Measurements from ENCODE around the gene C6orf136.

The C6orf136 gene, protein sequence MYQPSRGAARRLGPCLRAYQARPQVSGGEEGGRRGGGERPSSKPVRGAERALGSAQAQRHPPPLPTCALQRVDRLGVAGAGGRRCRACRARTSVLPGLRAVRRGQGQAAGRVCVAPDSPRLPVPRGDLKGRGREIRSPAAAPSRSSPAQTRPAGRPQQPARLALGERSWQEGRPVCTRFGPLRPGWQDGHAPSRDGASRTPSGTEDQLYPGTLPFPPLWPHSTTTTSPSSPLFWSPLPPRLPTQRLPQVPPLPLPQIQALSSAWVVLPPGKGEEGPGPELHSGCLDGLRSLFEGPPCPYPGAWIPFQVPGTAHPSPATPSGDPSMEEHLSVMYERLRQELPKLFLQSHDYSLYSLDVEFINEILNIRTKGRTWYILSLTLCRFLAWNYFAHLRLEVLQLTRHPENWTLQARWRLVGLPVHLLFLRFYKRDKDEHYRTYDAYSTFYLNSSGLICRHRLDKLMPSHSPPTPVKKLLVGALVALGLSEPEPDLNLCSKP

DNA sequence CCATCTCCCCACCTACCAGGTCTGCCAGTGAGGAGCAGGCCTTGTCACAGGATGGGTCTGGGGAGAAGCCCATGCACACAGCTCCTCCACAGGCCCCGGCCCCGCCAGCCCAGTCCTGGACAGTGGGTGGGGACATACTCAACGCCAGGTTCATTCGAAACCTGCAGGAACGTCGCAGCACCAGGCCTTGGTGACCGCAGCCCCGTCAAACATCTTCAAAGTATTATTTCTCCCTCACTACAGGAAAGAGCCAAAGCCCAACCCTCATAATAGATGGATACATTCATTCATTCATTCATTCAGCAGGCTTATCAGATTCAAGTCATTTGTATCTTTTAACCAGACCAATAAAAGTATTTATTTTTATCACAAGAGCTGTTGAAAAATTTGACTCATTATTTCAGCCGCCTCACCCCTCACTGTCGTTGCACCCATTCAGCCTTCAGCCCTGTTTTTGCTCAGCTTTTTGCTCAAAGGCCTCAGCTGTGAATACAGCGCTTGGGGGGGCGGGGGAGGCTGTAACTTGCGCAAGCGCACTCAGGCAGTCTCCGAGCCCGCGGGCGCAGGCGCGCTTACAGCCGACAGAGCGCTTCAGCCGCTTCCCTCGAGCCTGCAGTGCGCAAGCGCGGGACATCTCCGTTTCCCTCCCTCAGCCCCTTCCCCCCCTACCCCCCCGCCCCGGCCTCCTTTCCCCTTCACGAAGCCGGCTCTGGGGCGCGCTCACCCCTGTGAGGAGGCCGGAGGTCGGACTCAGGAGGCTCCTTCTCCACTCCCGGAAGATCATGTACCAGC, at the start of gene C6orf136:
Gene C6orf136 (plus strand): TSS at position 684 of the 792 bp plus-strand sequence. CDS start 99 bp downstream, at position 783.
- DNase-seq = peak; percentile 93

DNA sequence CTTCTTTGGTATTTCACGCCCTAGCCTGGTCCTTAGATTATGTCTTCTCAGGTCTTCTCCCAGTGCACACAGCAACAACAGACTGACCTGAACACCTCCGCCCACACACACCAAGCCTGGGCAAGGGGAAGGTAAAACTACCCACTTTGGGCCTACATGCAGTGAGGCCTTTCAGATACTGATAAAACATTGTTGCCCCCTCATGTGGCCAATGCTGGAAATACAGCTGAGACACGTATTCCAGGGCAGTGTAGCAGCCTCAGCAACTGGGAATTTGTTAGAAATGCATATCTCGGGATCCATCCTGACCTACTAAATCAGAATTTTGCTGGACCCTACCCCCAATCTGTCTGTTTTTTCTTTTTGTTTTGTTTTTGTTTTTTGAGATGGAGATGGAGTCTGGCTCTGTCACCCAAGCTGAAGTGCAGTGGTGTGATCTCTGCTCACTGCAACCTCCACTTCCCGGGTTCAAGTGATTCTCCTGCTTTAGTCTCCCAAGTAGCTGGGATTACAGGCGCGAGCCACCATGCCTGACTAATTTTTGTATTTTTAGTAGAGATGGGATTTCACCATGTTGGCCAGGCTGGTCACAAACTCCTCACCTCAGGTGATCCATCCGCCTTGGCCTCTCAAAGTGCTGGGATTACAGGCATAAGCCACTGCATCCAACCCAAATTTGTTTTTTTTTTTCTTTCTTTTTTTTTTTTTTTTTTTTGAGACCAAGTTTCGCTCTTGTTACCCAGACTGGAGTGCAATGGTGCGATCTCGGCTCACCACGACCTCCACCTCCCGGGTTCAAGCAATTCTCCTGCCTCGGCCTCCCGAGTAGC, 49.4 kb upstream of the C6orf136 start:
- DNase-seq = peak; percentile 85

DNA sequence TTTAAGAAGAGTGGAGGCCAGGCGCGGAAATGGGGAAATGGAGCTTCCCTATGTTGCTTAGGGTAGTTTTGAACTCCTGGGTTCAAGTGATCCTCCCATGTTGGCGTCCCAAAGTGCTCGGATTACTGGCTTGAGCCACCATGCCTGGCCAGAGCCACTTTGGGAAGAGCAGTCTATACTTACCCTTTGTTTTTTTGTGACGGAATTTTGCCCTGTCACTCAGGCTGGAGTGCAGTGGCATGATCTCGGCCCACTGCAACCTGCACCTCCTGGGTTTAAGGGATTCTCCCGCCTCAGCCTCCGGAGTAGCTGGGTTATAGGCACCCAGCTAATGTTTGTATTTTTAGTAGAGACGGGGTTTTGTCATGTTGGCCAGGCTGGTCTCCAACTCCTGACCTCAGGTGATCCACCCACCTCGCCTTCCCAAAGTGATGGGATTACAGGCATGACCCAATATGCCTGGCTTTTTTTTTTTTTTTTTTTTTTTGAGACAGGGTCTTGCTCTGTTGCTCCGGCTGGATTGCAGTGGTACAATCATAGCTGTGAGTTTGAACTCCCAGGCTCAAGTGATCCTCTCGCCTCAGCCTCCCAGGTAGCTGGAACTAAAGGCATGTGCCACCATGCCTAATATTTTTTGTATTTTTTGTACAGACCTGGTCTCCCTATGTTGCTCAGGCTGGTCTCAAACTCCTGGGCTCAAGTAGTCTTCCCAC, 47.9 kb upstream of the C6orf136 start:
- no peak for DNase-seq

DNA sequence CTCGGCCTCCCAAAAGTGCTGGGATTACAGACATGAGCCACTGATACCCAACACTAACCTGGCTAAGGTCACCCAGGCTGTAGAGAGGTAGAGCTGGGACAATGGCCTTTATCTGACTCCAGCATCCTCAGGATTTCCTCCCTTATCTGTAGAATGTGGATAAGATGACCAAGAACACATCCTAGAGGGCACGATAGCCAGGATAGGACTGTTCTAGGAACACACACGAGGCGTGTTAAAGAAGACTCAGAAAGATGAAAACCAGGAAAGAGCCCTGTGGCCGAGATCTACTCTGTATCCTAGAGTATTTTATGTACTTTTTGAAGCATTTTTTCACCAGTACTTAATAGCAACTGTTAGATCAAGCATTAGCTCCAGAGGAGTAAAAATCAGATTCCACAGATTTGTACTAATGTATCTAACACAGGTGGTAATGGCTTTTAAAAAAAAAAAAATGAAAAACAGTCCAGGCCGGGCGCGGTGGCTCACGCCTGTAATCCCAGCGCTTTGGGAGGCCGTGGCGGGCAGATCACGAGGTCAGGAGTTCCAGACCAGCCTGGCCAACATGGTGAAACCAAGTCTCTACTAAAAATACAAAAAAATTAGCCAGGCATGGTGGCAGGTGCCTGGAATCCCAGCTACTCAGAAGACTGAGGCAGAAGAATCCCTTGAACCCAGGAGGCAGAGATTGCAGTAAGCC, 47.2 kb upstream of the C6orf136 start:
- DNase-seq = no peak

DNA sequence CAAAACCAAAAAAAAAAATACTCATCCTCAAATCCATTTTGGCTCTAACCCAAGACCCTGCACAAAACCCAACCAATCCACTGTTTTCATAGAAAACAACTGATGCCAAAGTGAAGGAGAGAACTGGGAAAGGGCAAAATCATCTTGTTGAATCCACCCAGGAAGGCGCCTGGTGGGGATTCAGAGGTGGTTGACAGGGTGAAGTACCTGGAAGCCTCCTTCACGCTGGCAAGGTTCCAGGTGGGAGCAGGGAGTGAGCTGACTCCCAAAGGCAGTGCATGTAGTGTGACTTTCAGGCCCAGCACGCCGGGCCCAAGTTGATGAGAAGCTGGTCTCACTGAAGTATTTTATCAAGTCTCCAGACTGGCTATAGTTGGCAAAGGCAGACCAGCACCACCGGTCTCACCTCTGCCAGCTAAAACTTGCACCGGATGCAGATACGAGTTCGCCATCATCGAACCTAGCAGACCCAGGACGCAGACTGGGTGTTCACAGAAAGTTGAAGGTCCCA, 46.4 kb upstream of the C6orf136 start:
- DNase-seq = no peak

DNA sequence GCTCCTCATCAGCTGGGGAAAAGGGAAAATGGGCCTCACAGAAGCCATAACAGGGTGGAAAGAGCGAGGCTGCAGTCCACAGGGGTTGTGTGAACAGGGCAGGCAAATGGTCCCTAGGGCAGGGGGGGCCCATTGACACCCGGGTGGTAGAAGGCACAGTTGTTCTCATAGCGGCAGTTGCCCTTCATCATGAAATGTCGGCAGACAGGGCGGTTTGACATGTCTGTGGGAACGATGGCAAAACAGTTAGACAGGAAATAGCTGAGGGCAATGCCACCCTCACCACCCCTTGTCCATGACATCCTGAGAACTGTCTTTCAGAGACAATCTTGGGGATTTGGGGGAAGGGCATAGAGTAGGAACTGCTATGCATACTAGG, 45.5 kb upstream of the C6orf136 start:
- DNase-seq = no peak

DNA sequence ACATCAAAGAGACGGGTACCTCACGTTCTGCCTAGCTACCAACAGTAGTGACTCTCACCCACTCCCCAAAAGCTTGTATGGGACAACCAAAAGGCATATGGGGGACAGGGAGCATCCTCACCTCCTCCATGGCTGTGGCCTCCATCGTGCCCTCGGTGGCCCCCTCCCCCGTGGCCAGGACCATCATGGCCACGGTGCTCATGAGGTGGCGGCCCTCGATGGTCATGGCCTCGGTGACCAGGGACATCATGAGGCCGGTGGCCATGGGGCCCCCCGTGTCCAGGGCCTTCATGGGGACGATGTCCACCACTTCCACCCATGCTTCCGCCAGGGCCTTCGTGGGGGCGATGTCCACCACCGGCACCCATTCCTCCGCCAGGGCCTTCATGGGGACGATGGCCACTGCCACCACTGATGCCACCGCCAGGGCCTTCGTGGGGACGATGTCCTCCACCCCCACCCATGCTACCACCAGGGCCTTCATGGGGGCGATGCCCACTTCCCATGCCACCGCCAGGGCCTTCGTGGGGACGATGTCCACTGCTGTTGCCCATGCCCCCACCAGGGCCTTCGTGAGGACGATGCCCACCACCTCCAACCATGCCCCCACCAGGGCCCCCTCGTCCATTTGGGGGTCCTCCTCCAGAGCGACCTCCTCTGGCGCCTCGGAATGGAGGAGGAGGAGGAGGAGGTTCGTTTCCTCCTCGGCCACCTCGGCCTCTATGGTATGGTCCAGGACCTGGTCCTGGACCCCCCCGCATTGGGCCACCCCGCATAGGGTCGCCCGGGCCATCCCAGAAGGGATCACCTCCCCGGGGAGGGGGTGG, 44.9 kb upstream of the C6orf136 start:
- DNase-seq = no peak

DNA sequence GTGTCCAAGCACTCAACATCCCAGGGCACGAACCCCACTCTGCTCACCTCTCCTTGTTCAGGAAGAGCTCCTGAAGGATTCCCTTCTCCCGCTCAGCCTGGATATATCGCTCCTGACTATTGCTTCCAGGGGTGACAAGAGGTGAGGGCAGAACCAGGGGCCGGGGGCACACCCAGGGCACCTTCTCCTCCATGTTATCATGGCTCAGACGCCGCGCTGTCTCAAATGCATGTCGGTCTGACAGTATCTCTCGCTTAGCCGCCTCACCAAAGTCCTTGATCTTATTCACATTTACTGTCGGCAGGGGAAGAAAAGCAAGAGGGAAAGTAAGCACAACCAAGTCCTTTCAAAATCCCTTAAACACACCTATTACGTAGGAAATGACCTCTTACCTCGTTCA, 43.0 kb upstream of the C6orf136 start:
- no peak for DNase-seq

DNA sequence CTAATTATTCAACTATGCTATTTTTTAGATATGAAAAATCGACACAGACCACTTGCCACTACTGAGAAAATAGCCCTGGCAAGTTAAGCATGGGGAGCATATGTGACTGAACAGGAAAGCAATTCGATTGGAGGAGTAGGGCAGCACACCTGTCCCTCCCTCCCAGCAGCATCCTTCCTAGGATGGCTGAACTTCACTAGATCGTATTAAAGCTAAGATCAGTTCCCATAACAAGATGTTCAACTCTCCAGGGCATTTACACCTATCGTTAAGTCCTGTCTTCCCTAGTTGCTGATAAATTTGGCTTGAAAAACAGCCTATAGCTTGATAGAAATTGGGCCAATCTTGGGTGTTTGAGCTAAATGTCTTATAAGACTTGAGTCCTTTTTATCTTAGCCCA, 36.9 kb upstream of the C6orf136 start:
- DNase-seq = no peak

DNA sequence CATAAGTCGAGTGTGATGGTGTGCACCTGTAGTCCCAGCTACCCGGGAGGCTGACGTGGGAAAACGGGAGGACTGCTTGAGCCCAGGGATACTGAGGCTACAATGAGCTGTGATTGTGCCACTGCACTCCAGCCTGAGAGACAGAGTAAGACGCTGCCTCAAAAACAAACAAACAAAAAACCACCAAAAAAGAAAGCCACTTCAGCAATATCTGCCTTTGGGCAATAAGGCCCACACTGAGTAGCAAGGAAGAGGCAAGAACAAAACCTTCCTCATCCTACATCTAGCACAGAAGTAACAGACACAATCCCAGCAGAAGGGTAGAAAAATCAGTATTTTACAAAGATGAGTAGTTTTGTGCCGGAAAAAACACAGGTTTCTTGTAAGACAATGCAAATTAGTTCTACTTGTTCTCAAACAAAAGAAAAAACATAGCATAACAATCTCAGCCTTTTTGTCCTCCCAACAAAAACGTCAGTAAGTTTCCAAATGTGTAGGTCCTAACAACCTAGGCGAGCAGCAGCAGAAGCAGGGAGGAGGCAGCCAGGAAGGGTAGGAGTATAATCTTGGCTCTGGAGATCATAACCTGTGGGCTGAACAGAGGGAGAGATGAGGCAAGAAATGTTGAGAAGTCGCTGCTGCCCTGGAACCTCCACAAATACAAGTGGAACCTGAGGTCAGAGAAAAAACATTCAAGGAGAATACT, 35.6 kb upstream of the C6orf136 start:
- no peak for DNase-seq

DNA sequence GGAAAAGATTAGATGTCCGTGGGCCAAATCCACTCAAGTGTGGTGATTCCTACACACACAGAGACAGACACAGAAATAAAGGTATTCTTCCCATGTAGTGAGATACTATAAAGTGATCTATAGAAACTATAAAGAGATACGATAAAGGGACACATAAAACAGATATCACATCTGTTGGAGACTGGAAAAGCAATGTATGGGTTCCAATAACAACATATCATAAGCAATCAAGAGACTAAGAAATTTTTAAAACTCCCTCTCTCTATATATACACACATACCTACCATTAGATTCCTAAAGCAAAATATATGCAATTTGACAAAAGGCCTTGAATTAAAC, 35.1 kb upstream of the C6orf136 start:
- DNase-seq = no peak

DNA sequence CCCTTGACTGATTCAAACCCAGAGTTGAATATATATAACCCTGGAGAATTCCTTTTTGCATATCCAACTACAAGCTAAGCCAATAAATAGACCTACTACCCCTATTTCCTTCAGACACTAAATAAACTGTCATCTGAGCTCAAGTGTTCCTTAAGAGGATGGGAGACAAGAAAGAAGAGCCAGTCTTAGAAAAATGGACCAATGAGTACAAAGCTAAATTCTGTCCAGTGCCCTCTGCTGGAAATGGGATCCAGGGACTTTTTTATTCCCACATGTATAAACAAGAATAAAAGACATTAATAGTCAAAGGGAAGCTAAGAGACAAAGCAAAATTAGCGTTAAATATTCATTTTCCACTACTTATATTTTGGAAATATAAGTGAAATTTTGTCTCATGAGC, 34.7 kb upstream of the C6orf136 start:
- DNase-seq = no peak

DNA sequence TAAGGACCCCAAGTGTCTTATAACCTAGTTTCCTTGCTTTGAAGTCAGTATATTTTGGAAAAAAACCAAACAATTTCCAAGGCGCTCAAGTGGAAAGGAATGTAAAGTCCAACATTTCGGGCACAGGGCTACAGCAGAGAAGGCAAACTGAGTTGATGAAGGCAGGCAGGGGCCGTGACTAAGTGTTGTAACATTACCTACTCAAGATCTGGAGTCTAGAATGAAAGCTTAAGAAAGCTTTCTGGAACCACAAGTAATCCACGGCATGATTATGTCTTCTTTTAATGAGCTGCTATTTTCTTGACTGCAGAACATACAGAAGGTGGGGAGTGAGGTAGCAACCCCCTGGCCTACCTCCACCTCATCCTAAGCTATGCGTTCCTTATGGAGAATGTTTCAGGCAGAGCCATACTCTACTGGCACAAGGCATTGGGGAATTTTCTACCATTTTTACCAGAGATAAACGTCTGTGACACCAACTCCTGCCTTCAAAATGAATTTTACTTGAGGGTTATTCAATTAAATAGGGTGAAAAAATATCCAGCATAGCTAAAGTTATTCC, 34.2 kb upstream of the C6orf136 start:
- DNase-seq = no peak

DNA sequence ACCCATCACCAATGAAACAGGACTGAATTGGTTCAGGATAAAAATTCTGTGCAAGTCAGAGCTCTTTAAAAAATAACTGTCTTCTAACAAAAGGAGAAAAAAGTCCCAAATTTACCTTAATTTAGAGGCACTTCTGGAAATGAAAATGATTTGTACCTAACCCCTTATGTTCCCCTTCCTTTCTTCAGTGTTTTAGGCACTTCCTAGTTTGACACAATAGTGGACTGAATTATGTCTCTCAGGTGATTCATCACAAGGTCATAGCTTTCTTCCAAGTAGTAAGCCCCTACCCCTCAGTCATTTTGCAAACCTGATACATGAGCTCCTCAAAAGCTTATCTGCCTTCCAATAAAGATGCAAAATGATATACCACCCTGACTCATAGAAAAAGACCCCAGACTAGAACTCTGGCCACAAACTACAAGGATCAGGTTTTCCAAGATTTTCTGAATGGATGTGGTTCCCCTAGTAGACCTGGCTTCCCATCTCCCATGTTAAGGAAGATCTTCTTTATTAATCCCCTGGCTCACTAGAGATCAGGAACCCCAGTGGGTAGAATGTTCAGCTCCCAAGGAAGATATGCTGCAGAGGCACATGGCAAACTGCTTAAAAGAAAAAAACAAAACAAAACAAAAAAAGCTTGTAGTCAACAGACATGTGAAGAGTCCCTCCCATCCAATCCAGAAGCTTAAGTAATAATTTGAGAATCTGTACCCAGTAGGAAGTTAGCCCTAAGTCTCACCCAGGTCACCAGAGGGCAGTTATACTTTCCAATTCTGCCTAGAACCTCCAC, 33.5 kb upstream of the C6orf136 start:
- DNase-seq = no peak

DNA sequence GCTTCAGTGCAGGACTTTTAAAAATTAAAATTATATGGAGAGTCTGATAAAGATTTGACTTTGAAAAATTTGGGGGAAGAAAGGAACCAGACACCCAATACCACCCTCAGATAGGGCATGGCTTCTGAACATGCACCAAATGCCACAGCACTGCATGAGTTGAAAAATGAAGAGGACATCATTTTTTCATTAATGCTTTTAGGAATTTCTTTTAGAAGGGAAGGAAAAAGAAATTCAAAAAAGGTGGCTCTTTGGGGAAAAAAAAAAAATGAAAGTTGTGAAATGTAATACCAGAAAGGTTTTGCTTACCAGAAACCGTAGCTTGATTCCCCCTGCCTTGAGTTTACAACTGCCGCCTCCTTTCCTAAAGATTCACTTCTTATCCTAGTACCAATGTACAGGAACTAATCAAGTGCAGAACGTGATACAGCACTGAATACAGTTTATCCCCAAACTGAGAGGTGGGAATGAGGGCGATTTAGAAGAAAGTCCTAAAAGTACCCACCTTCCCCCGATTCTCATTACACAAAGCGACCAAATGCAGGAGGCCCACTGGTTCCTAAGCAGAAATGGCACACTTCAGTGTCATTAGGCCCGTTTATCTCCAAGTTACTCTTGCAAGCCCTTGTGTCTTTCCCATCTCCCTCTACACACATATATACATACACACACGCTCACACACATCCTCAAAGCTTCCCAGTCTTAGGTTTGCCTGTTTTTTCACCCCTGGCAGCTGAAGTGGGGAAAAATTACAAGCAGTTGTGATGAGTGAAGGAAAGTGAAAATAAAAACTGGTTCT, 32.7 kb upstream of the C6orf136 start:
- DNase-seq = no peak

DNA sequence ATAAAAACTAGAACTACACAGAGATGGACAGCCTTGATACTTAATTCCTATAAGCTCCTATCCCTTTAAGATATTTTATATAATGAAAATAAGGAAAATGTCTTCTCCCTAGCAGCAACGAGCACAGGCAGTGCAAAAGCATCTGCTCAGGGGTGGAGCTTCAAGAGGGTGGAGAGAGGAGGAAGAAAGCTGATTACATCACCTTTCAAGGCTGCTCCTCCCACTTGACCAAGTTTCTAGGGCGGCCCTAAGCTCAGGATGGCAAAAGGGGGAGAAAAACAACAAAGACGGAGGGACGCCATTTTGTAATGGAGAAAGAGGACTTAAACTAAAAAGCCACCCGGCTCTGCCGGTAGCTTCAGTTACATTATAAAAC, 32.1 kb upstream of the C6orf136 start:
- DNase-seq = peak; percentile 90

DNA sequence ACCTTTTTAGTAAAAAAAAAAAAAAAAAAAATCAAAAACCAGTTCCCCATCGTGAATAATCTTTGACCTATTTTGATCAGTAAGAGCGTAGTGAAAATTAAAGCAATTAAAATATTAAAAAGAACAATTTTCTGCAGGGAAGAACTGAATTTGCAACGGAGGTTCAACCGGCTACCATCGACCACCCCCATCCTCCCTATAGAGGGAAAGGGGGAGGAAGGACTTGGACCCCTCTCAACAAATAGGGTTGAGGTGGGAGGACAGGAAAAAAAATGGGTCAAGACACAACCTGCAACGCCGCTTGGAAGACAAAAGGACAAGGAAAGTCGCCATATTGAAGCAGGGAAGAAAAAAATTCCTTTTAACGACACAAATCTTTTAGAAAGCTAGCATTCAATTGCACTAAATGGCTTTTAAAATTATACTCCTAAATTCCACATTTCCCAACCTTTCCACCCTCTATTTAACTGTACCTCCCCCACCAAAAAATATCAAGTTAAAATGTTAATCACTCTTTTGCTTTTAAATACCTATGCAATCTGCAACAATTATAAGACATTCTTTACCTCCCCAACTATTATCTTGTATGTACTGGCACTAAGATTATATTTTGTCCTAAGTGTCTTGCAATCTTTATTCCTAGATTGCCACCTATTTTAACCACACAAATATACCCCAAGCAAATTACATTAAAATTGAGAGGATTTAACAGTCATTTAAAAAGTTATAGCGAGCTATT, 31.5 kb upstream of the C6orf136 start:
- DNase-seq = peak; percentile 44
